ENCODE results near the gene MUC21.

DNA sequence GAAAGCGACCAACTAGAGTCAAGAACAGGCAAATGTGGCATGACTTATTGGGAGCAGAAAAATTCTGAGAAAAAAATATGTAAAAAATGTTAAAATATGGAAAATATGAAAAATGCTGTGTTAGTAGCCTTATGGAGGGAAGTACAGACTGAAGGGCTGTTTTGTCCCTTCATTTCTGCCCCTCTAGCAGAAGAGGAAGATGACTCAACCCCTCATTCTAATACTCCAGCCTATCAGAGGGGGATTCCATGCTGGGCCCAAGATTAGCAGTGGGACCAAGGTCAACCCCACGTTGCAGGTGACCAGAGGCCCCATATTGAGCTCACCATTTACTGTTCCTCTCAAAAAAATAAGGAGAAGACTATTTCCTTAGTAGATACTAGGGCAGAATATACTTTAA is 8.4 kb downstream of the MUC21 start:
- TF ChIP-seq POLR2A (IDR thresholded peaks at IDR 0.05), result no peak
- TF ChIP-seq, protein P1, sequence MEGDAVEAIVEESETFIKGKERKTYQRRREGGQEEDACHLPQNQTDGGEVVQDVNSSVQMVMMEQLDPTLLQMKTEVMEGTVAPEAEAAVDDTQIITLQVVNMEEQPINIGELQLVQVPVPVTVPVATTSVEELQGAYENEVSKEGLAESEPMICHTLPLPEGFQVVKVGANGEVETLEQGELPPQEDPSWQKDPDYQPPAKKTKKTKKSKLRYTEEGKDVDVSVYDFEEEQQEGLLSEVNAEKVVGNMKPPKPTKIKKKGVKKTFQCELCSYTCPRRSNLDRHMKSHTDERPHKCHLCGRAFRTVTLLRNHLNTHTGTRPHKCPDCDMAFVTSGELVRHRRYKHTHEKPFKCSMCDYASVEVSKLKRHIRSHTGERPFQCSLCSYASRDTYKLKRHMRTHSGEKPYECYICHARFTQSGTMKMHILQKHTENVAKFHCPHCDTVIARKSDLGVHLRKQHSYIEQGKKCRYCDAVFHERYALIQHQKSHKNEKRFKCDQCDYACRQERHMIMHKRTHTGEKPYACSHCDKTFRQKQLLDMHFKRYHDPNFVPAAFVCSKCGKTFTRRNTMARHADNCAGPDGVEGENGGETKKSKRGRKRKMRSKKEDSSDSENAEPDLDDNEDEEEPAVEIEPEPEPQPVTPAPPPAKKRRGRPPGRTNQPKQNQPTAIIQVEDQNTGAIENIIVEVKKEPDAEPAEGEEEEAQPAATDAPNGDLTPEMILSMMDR (IDR thresholded peaks at IDR 0.05), result no peak
